A549 (cell line): ENCODE results near the gene GRID1. TPM values are rescaled to one million over a fixed set of nuclear protein-coding genes. Genes with fewer than 3 reads are reported as not detected.

ENCODE experiments used
- ATAC-seq, 2 experiments: fragments of 200-7000 bp in 1 of 2; fragments of >200 bp in 1 of 2; cut with Nextera tagmentation in 1 of 2; cut with Tn5 transposase in 1 of 2; 3 replicates each; pipeline versions ENCODE4 v1.8.0 to v1.9.1; 2018 to 2020; ENCODE audit warnings: mild to moderate bottlenecking in 1 of 2, moderate library complexity in 1 of 2
- CTCF ChIA-PET: fragments of 300-600 bp; sonication (Branson Sonifier 250); formaldehyde crosslinking; extraction: SDS; loops from one replicate; lab custom pipeline; 2021; ENCODE audit warnings: antibody characterized with exemption, inconsistent platforms; lab: Yijun Ruan, JAX
- POLR2A ChIA-PET: fragments of 350-600 bp; formaldehyde crosslinking; extraction: SDS; loops from one replicate; lab custom pipeline; 2021; ENCODE audit warnings: antibody characterized with exemption, inconsistent platforms; lab: Yijun Ruan, JAX
- DNase-seq, 2 experiments: peaks; one replicate each; pipeline versions ENCODE4 v3.0.0 to v3.0.0-alpha.2; 2011 to 2016; ENCODE audit warnings: low read depth in 1 of 2, low spot score in 1 of 2
- FAIRE-seq: peaks from 2 replicates; lab custom pipeline; 2011; peaks lifted over from hg19 to GRCh38; lab: Jason Lieb, UNC
- H3K27ac ChIP-seq, 2 experiments: fragments of >200 bp; sonication (Bioruptor Twin); formaldehyde crosslinking; 3 replicates each; pipeline ENCODE4 v1.5.1; 2016 to 2017
- H3K4me1 ChIP-seq: fragments of >200 bp; sonication (Bioruptor Twin); formaldehyde crosslinking; 3 replicates; pipeline ENCODE4 v1.6.1; 2016
- H3K4me2 ChIP-seq: fragments of >200 bp; sonication (Bioruptor Twin); formaldehyde crosslinking; 3 replicates; pipeline ENCODE4 v1.6.1; 2016
- H3K4me3 ChIP-seq: fragments of >200 bp; sonication (Bioruptor Twin); formaldehyde crosslinking; 3 replicates; pipeline ENCODE4 v1.5.1; 2016
- H3K9me3 ChIP-seq: fragments of >200 bp; sonication (Bioruptor Twin); formaldehyde crosslinking; 3 replicates; pipeline ENCODE4 v1.6.1; 2016
- CBX8 ChIP-seq: fragments of 200-600 bp; sonication (generic); IDR thresholded peaks from 2 replicates; pipeline ENCODE4 v1.6.1; 2016
- CHD4 ChIP-seq: fragments of 200-600 bp; sonication (generic); IDR thresholded peaks from 2 replicates; pipeline ENCODE4 v1.6.1; 2016; ENCODE audit warnings: antibody characterized with exemption, mild to moderate bottlenecking, borderline replicate concordance
- CTCF ChIP-seq: fragments of >200 bp; sonication (Bioruptor Twin); formaldehyde crosslinking; IDR thresholded peaks from 3 replicates; pipeline ENCODE4 v1.5.1; 2016
- ESRRA ChIP-seq: fragments of 150-350 bp; IDR thresholded peaks from 2 replicates; pipeline ENCODE4 v1.6.1; 2014; ENCODE audit warnings: mild to moderate bottlenecking, low read length, borderline replicate concordance
- GATA3 ChIP-seq: IDR thresholded peaks from 2 replicates; pipeline ENCODE4 v1.6.1; 2012; ENCODE audit warnings: borderline replicate concordance
- JUNB ChIP-seq: fragments of >200 bp; sonication (Bioruptor Twin); formaldehyde crosslinking; IDR thresholded peaks from 2 replicates; pipeline ENCODE4 v1.6.1; 2016
- NFE2L2 ChIP-seq: fragments of 150-350 bp; conservative IDR thresholded peaks from 2 replicates; pipeline ENCODE4 v1.6.1; 2014; ENCODE audit warnings: low read length
- PBX3 ChIP-seq: IDR thresholded peaks from 2 replicates; pipeline ENCODE4 v1.6.1; 2012
- POLR2A ChIP-seq: IDR thresholded peaks from 2 replicates; pipeline ENCODE4 v1.6.1; 2012; ENCODE audit warnings: mild to moderate bottlenecking, low read length
- POLR2AphosphoS2 ChIP-seq: conservative IDR thresholded peaks from 2 replicates; pipeline ENCODE4 v1.6.1; 2012; ENCODE audit warnings: low read length, improper control_type of control experiment, inconsistent platforms
- RAD21 ChIP-seq, 2 experiments: fragments of >200 bp in 1 of 2; sonication (Bioruptor Twin) in 1 of 2; formaldehyde crosslinking in 1 of 2; IDR thresholded peaks in 1 of 2; conservative IDR thresholded peaks in 1 of 2; 2 replicates in 1 of 2; 3 replicates in 1 of 2; pipeline ENCODE4 v1.6.1; 2012 to 2018; ENCODE audit warnings: inconsistent platforms in 1 of 2
- RARB ChIP-seq: fragments of 250-450 bp; sonication (Bioruptor Pico); IDR thresholded peaks from 2 replicates; pipeline ENCODE4 v1.8.0; 2021; ENCODE audit warnings: mild to moderate bottlenecking, moderate library complexity
- RCOR1 ChIP-seq: fragments of 150-350 bp; IDR thresholded peaks from 2 replicates; pipeline ENCODE4 v1.6.1; 2014; ENCODE audit warnings: antibody characterized with exemption, low read length, low read depth
- REST ChIP-seq: fragments of 200-600 bp; sonication (generic); IDR thresholded peaks from 2 replicates; pipeline ENCODE4 v1.6.1; 2016; ENCODE audit warnings: antibody characterized with exemption, mild to moderate bottlenecking, moderate library complexity
- USF2 ChIP-seq: fragments of 450-650 bp; IDR thresholded peaks from 2 replicates; pipeline ENCODE4 v1.6.1; 2014; ENCODE audit warnings: antibody characterized with exemption
- ZFP36 ChIP-seq: fragments of 450-650 bp; IDR thresholded peaks from 2 replicates; pipeline ENCODE4 v1.6.1; 2014; ENCODE audit warnings: borderline replicate concordance; ENCODE audit not compliant: partially characterized antibody
- WGBS: methylation state at CpG from one replicate; pipeline ENCODE4 v1.1.6; 2017; ENCODE audit errors: missing lambda C conversion rate; 5-methylcytosine and 5-hydroxymethylcytosine counted together
- polyA plus RNA-seq, 4 experiments: library from polyadenylated mRNA; depleted of rRNA in 3 of 4; stranded (reverse); fragments of >200 nt; fragmentation: RNase III in 1 of 4; extraction: RNeasy Plus Mini Kit Qiagen cat#74134 plus additional on column Dnase treatment in 1 of 4; gene quantifications; 2 replicates in 3 of 4; 3 replicates in 1 of 4; pipeline ENCODE4 v1.2.3, GENCODE V29; 2011 to 2017

The GRID1 gene
- polyA plus RNA-seq, 2 of the 4 experiments (the other 2 are of a cell fraction), result 0.14 to 0.30 TPM

GRCh38 chr10:85901599-85901998, 465.0 kb downstream of the GRID1 start:
- CTCF ChIA-PET, result no interaction called here
- no peak overlapping the region for H3K4me2 ChIP-seq
- POLR2A ChIA-PET, result no interaction called here
- no peaks in the 10 kb centered on the region for H3K4me1 ChIP-seq
- H3K4me3 ChIP-seq, result no peak overlapping the region
- WGBS, result 21% methylated on average over 4 of the region's 4 CpGs
- H3K27ac ChIP-seq, result no peak overlapping the region
- FAIRE-seq (no peak), ATAC-seq (no peak), DNase-seq (no peak)
- no peaks in the 10 kb centered on the region for H3K9me3 ChIP-seq
- TF ChIP-seq CHD4 (no peak), POLR2A (no peak), CBX8 (no peak), JUNB (no peak)

GRCh38 chr10:85900487-85900886, 466.1 kb downstream of the GRID1 start:
- H3K27ac ChIP-seq, result no peak overlapping the region
- H3K4me2 ChIP-seq, result no peak overlapping the region
- no peak for TF ChIP-seq NFE2L2
- ATAC-seq, result no peak
- no peaks in the 10 kb centered on the region for H3K4me1 ChIP-seq
- H3K9me3 ChIP-seq, result no peaks in the 10 kb centered on the region
- no peak for FAIRE-seq
- ChIA-PET POLR2A (no interaction called here), CTCF (no interaction called here)
- 17% methylated on average over 2 of the region's 2 CpGs for WGBS
- H3K4me3 ChIP-seq, result no peak overlapping the region
- no peak for DNase-seq

GRCh38 chr10:85900061-85900460, 466.5 kb downstream of the GRID1 start:
- no peak for DNase-seq
- Histone ChIP-seq H3K4me2 (no peak overlapping the region), H3K9me3 (no peaks in the 10 kb centered on the region), H3K27ac (no peak overlapping the region), H3K4me3 (no peak overlapping the region), H3K4me1 (no peaks in the 10 kb centered on the region)
- FAIRE-seq, result no peak
- POLR2A ChIA-PET, result no interaction called here
- CTCF ChIA-PET, result no interaction called here
- ATAC-seq, result no peak
- 61% methylated on average over 6 of the region's 6 CpGs for WGBS
- TF ChIP-seq RAD21 (conservative IDR thresholded peaks at IDR 0.05 in 1 of 2, IDR thresholded peaks at IDR 0.05 in 1 of 2), result no peak
- TF ChIP-seq CTCF, result no peak
- no peak for TF ChIP-seq USF2
- TF ChIP-seq GATA3, result no peak
- TF ChIP-seq REST, result no peak
- no peak for TF ChIP-seq POLR2AphosphoS2
- TF ChIP-seq ZFP36, result no peak
- no peak for TF ChIP-seq PBX3
- no peak for TF ChIP-seq POLR2A
- TF ChIP-seq RCOR1, result no peak
- no peak for TF ChIP-seq ESRRA
- TF ChIP-seq RARB (CRISPR knock-in tag), result no peak
